Occipital lobe (tissue), 2 donors: ENCODE results near the gene NAT8L. TPM values are rescaled to one million over a fixed set of nuclear protein-coding genes. Genes with fewer than 3 reads are reported as not detected.
A peak's percentile ranks its signal among the peaks of the same experiment; 100 is the strongest.
"Not testable (repeated sequence)": the region's sequence is repeated elsewhere in the genome, so short reads cannot be mapped to it uniquely, and the experiment has no call there.

Experiments used
- DNase-seq: peaks from one replicate; lab custom pipeline; 2025; lab: John Stamatoyannopoulos, UW
- total RNA-seq: library from RNA; depleted of rRNA; stranded (reverse); fragments of >200 nt; gene quantifications from one replicate; pipeline ENCODE4 v1.2.3, GENCODE V29; 2014

NAT8L gene, protein sequence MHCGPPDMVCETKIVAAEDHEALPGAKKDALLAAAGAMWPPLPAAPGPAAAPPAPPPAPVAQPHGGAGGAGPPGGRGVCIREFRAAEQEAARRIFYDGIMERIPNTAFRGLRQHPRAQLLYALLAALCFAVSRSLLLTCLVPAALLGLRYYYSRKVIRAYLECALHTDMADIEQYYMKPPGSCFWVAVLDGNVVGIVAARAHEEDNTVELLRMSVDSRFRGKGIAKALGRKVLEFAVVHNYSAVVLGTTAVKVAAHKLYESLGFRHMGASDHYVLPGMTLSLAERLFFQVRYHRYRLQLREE
- 11.4 TPM for total RNA-seq

DNA sequence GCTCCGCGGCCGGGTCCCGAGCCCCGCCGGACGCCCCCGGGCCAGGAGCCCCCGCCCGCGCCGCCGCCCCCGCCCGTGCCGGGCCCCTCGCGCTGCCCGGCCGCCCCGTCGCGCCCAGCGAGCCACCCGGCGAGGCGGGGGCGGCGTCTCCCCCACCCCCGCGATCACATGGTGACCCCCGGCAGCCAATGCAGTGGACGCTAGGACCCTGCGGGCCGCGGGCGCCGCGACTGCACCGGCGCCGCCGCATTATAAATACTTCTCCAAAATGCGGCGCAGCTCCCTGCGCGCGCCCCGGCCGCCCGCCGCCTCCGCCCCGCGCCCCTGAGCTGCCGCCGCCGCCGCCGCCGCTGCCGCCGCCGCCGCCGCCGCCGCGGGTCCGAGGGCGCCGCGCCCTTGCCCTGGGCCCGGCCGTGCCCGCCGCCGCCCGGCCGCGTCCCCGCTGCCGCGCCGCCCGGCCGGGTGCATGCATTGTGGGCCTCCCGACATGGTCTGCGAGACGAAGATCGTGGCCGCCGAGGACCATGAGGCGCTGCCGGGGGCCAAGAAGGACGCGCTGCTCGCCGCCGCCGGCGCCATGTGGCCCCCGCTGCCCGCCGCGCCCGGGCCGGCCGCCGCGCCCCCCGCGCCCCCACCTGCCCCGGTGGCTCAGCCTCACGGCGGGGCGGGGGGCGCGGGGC, at the start of gene NAT8L:
Gene NAT8L, plus strand, starts transcription at position 282 of the 680 bp plus-strand sequence. Its CDS starts 185 bp downstream, at position 467.
- peak; percentile 70 for DNase-seq

DNA sequence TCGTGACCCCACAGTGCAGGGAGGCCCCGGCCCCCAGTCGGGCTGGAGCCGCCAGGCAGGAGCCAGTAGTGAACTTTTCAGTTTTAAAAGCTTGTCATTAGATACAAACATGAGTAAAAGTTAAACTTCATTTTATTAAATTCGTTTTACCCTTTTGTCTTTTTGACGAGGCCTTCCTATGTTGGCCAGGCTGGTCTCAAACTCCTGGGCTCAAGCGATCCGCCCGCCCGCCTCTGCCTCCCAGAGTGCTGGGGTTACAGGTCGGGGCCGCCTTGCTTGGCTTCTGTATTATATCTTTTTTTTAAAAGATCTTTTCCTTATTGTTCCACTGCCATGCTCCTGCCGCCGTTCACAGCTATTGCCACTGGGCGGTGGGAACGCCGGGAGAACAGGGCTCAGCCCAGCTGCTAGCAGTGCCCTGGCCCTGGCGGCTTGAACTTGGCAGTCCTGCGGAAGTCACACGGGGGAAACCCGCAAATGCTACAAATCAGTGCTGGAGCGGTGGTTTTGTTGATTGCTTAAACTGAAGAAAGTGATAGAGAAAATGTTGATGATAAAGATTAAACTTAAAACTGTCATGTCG, 49.4 kb upstream of the NAT8L start:
- DNase-seq, result no peak

DNA sequence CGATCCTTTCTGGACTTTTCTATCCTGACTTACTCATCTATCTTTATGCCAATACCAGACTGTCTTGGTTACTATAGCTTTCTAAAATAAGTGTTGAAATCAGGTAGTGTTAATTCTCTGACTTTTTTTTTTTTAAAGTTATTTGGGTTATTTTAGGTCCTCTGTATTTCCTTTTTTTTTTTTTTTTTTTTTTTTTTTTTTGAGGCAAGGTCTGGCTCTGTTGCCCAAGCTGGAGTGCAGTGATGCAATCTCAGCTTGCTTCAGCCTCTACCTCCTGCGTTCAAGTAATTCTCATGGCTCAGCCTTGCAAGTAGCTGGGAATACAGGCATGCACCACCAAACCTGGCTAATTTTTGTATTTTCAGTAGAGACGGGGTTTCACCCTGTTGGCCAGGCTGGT, 47.5 kb upstream of the NAT8L start:
- DNase-seq, result no peak

- DNase-seq, result no peak
Observed at GRCh38 chr4:2015008-2015407, 44.1 kb upstream of the NAT8L start.

DNA sequence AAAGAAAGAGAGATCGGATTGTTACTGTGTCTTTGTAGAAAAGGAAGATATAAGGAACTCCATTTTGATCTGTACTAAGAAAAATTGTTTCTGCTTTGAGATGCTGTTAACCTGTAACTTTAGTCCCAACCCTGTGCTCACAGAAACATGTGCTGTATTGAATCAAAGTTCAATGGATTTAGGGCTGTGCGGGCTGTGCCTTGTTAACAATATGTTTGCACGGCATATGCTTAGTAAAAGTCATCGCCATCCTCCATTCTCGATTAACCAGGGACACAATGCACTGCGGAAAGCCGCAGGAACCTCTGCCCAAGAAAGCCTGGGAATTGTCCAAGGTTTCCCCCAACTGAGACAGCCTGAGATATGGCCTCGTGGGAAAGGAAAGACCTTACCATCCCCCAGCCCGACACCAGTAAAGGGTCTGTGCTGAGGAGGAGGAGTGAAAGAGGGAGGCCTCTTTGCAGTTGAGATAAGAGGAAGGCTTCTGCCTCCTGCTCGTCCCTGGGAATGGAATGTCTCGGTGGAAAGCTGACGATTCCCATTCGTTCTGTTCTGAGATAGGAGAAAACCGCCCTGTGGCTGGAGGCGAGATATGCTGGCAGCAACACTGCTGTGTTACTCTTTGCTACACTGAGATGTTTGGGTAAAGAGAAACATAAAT, 37.6 kb upstream of the NAT8L start:
- DNase-seq, result not testable (repeated sequence)

DNA sequence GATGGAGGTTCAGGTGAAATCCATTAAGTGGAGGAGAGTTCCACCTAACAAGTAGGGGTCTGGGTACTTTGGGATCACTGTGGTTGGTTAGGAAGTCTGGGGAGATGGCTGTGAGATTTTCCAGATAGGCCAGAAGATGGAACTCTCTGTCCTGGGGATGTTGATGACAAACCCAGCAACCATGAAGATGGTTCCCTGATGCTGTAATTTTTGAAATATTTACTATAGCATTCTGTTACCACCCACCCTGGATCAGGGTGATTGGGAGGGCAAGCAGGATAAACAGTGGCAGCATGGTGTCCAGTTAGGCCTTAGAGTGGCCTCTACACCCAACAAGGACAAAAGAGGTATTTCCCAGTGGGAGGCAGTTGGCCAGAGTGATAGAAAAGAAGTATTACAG, 34.4 kb upstream of the NAT8L start:
- DNase-seq, result no peak

- DNase-seq, result no peak
Observed at GRCh38 chr4:2025817-2026216, 33.3 kb upstream of the NAT8L start.

GRCh38 chr4:2027120-2027519, 32.0 kb upstream of the NAT8L start:
- DNase-seq, result not testable (repeated sequence)

DNA sequence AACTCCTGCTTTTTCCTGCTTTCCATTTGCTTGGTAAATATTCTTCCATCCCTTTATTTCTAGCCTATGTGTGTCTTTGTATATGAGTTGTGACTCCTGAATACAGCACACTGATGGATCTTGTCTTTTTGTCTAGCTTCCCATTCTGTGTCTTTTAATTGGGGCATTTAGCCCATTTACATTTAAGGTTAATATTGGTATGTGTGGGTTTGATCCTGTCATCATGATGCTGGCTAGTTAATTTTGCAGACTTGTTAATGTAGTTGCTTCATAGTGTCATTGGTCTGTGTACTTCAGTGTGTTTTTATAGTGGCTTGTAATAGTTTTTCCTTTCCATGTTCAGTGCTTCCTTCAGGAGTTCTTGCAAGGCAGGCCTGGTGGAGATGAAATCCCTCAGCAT, 28.0 kb upstream of the NAT8L start:
- DNase-seq, result not testable (repeated sequence)

DNA sequence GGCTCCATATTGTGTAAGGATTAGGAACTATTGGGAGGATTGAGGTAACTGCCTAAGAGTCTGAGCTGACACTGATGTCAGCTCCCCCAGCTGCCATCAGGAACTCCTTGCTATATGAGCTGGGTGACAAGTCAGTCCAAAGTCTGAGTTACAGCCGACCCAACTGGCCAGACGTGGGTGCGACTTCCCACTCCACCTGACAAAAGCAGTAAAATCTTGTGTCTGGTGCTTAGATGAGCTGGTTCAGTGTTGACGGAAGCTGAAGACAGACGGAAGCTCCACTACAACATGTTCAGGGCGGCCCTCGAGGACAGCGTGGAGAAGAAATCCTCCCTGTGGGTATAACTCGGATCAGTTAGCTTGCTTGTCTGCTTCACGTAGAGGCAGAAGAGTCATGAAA, 22.8 kb upstream of the NAT8L start:
- no peak for DNase-seq

GRCh38 chr4:2036866-2037265, 22.3 kb upstream of the NAT8L start:
- DNase-seq, result no peak

- DNase-seq, result no peak
Observed at GRCh38 chr4:2040391-2041238, 18.5 kb upstream of the NAT8L start.

DNA sequence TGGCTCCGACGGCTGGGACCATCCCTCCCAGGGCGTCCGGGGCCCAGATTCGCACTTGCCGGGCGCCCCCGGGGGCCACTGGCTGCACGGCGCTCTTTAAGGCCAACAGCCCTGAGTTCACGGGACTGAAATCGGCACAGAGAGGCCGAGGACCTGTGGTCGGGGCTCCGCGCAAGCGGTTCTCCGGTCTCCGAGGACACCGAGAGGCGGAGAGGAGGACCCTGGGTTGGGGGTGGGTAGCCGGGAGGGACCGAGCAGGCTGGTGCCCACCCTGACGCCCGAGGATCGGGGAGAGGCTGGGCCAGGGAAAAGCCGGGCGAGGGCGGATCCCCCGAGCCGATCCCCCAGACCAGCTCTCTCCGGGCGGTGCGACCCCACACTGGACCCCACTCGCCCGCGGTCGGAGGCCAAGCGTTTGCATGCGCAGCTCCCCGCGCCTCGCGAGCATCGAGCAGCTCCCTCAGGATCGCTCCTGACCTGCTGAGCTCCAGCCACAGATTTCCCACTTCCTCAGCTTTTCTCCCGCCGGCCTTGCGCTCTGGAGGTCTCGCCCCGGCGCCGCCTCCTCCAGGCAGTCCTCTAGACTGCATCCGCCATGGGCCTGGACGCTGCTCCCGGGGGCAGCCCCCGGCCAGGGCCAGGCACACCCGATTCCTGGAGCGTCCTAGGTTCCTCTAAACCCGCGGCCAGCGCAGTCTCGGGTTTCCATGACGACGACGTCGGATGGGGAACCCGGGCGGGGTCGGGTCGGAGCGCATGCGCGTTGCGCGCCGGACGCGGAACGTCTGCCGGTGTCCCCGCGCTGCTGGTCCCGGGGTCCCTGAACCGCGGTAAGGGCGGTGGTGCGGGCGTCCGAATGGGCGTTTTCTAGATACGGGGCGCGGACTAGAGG, 17.6 kb upstream of the NAT8L start:
- peak; percentile 80 for DNase-seq

DNA sequence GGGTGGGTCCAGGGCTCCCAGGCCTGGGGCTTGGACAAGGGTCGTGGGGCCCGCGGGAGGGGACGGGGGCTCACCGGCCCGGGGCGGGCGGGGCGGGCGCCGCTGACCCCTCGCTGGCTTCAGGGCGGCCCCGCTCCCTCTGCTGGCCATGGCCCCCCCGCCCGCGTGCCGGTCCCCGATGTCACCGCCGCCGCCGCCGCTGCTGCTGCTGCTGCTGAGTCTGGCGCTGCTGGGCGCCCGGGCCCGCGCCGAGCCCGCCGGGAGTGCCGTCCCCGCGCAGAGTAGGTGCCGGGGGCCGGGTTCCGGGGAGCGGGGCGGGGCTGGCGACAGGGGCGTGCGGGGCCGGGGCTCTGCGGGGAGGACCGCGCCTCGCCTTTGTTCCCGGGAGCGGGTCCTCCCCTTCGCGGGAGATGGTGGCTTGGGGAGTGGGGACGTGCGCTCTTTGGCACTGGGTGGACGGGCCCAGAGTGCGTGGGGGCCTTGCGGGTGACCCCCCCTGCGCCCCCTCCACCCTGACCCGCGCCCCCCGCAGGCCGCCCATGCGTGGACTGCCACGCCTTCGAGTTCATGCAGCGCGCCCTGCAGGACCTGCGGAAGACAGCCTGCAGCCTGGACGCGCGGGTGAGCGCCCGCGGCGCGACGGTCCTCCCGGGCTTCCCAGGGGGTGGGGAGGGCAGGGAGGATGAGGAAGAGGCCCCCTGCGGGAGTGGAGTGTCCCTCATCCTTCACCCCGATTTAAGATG, 16.8 kb upstream of the NAT8L start:
- no peak for DNase-seq

DNA sequence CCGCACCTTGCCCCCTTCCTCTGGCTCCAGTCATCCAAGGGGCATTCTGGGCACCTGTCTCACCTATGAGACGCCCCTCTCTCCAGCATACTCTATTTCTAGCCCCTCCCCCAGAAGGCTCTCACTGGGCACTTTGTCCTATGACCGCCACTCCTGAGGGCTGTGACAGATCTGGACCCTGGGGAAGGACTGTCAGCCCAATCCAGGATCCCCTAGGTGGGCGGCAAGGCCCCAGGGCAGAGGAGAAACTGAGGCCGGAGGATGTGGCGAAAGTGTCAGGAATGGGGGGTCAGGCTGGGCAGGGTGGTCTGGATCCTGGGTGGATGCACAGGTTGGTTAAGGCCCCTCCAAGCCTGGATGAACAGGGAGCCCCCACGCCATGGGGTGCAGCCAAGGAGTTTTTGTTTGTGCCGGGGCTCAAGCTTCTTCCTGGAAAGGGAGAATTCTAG, 16.2 kb upstream of the NAT8L start:
- DNase-seq, result no peak

DNA sequence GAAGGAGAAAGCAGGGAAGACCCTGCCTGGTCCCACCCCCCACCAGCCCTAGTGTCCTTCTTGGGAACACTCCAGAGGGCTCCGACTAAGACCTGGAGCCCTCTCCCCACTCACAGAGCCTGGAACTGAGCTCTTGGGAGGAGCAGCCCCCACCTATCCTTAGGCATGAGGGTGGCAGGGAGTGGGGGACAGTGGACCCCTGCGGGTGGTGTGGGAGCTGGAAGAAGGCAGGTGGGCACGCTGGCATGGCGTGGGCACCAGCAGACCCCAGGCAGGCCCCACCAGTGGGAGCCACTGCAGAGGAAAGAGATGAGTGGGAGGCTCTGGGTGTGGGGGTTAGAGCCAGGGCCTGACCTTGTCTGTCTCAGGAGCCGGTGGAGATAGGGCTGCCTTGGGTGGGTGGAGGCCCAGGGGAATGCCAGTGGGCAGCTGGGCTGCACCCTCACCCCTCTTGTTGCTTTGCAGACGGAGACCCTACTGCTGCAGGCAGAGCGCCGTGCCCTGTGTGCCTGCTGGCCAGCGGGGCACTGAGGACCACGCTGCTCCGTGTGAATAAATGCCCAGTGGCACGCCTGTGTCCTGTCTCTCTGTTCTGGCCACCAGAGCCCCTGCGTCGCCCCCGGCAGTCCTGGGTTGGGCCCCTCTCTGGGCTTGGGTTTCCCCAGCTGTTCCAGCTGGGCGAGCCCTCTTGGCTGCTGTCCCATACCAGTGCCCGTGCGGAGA, 15.6 kb upstream of the NAT8L start:
- DNase-seq, result no peak

DNA sequence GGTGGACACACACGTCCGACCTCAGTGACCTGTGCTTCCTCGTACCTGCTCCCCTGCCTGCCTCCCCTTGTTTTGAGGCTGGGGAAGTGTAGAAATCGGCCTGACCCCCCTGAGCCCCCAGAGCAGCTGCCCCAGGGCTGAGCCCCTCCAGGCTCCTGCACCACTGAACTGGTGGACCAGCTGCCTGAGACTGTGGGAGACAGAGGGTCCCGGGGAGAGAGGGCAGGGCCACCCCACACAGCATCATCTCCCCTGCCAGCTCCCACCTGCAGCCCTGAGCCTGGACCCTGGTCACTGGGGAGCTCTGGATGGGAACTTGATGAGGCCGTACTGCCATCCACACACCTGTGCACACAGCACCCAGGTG, 15.0 kb upstream of the NAT8L start:
- no peak for DNase-seq

DNA sequence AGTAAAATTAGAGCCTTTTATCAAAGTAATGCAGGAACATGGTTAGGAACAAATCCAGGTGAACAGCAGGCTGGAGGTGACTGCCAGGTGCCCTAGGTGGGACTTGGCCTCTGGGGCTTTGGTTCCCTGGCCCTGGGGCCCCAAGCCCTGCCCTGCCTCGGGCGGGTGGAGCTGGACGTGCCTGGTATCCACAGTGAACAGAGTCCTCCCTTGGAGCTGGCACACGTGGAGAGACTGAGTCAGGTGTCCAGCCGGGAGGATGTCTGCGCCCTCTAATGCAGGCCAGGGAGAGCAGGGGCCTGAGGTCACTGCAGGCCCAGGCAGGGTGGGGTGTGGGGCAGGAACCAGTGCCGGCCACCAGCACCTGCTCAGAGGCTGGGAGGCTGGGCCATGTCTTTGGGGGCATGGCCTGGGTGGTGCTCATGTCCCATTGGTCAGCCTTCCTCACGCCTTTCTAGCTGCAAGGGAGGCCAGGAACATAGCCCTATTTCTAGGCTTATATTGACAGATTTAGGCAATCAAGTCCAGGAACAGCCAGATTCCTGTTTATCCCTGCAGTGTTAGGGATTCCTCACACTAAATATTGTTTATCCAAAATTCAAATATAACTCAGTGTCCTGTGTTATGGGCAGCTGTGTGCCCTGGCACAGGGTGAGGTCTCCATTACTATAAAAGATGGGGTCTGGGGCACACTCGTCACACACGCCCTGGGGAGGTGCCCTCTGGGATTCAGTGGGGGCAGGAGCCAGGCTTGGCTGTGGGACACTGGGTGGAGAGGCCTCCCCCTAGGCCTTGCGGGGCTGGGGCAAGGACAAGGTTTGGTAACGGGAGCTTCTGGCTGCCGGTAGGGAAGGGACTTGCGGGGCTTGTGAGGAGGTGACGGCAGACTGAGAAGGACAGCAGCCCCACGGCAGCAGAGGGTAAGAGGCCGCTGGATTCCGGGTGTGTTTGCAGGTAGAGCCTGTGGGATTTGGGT, 14.3 kb upstream of the NAT8L start:
- no peak for DNase-seq
